H9 (cell line): ENCODE data around the gene GBP7. TPM values are rescaled to one million over a fixed set of nuclear protein-coding genes. Genes with fewer than 3 reads are reported as not detected.

Source experiments
- DNase-seq: peaks from one replicate; pipeline ENCODE4 v3.0.0-alpha.2; 2017
- H2AFZ ChIP-seq: one replicate; pipeline ENCODE4 v1.6.1; 2013; ENCODE audit warnings: mild to moderate bottlenecking, low read length, control low read depth, moderate library complexity
- H2AK5ac ChIP-seq: 2 replicates; pipeline ENCODE4 v1.6.1; 2013; ENCODE audit warnings: low read length, control low read depth, mixed read lengths; ENCODE audit not compliant: insufficient read length
- H2BK120ac ChIP-seq: one replicate; pipeline ENCODE4 v1.6.1; 2013; ENCODE audit warnings: low read depth, mild to moderate bottlenecking, low read length, control low read depth, inconsistent platforms; ENCODE audit not compliant: poor library complexity, severe bottlenecking
- H2BK12ac ChIP-seq: 2 replicates; pipeline ENCODE4 v1.6.1; 2013; ENCODE audit warnings: low read length, control low read depth, mixed read lengths, low read depth; ENCODE audit not compliant: insufficient read length
- H2BK15ac ChIP-seq: 2 replicates; pipeline ENCODE4 v1.6.1; 2013; ENCODE audit warnings: low read depth, low read length, control low read depth
- H2BK20ac ChIP-seq: one replicate; pipeline ENCODE4 v1.6.1; 2013; ENCODE audit warnings: low read depth, mild to moderate bottlenecking, low read length, control low read depth, inconsistent platforms; ENCODE audit not compliant: poor library complexity, severe bottlenecking
- H2BK5ac ChIP-seq: 2 replicates; pipeline ENCODE4 v1.6.1; 2013; ENCODE audit warnings: low read length, control low read depth, mixed read lengths; ENCODE audit not compliant: insufficient read length
- H3K14ac ChIP-seq: 2 replicates; pipeline ENCODE4 v1.6.1; 2013; ENCODE audit warnings: low read length, control low read depth; ENCODE audit not compliant: insufficient read depth
- H3K18ac ChIP-seq: 2 replicates; pipeline ENCODE4 v1.6.1; 2013; ENCODE audit warnings: low read depth, mild to moderate bottlenecking, mixed read lengths, low read length, control low read depth; ENCODE audit not compliant: insufficient read length
- H3K23ac ChIP-seq: 2 replicates; pipeline ENCODE4 v1.6.1; 2013; ENCODE audit warnings: low read length, control low read depth, mixed read lengths, low read depth; ENCODE audit not compliant: insufficient read length
- H3K23me2 ChIP-seq: 2 replicates; pipeline ENCODE4 v1.6.1; 2013; ENCODE audit warnings: low read depth, mild to moderate bottlenecking, mixed read lengths, low read length, control low read depth; ENCODE audit not compliant: insufficient read length, poor library complexity, severe bottlenecking
- H3K27ac ChIP-seq: 2 replicates; pipeline ENCODE4 v1.5.1; 2013; ENCODE audit warnings: low read length, control low read depth, mixed read lengths, low read depth; ENCODE audit not compliant: insufficient read length
- H3K27me3 ChIP-seq: 2 replicates; pipeline ENCODE4 v1.6.1; 2013; ENCODE audit warnings: low read length, control low read depth, inconsistent platforms; ENCODE audit not compliant: insufficient read depth
- H3K4ac ChIP-seq: 2 replicates; pipeline ENCODE4 v1.6.1; 2013; ENCODE audit warnings: low read depth, mild to moderate bottlenecking, control low read depth, inconsistent platforms, low read length, moderate library complexity
- H3K4me1 ChIP-seq: 2 replicates; pipeline ENCODE4 v1.6.1; 2013; ENCODE audit warnings: low read length, control low read depth, inconsistent platforms; ENCODE audit not compliant: insufficient read depth
- H3K4me2 ChIP-seq: 2 replicates; pipeline ENCODE4 v1.6.1; 2013; ENCODE audit warnings: low read length, control low read depth, mixed read lengths; ENCODE audit not compliant: insufficient read length, insufficient read depth
- H3K56ac ChIP-seq: 2 replicates; pipeline ENCODE4 v1.6.1; 2013; ENCODE audit warnings: low read depth, mild to moderate bottlenecking, mixed read lengths, low read length, control low read depth; ENCODE audit not compliant: insufficient read length
- H3K79me1 ChIP-seq: 2 replicates; pipeline ENCODE4 v1.6.1; 2013; ENCODE audit warnings: low read depth, mild to moderate bottlenecking, moderate library complexity, low read length, control low read depth, inconsistent platforms; ENCODE audit not compliant: insufficient read depth, poor library complexity, severe bottlenecking
- H3K79me2 ChIP-seq: 2 replicates; pipeline ENCODE4 v1.6.1; 2013; ENCODE audit warnings: low read length, control low read depth, inconsistent platforms; ENCODE audit not compliant: insufficient read depth
- H3K9ac ChIP-seq: 2 replicates; pipeline ENCODE4 v1.6.1; 2013; ENCODE audit warnings: low read length, control low read depth, mixed read lengths; ENCODE audit not compliant: insufficient read length; ENCODE audit errors: extremely low read depth
- H3K9me3 ChIP-seq: one replicate; pipeline ENCODE4 v1.6.1; 2013; ENCODE audit warnings: low read depth, low read length, inconsistent platforms; ENCODE audit not compliant: control insufficient read depth
- H3T11ph ChIP-seq: one replicate; pipeline ENCODE4 v1.6.1; 2013; ENCODE audit warnings: mild to moderate bottlenecking, low read length, control low read depth, inconsistent platforms
- H4K20me1 ChIP-seq: one replicate; pipeline ENCODE4 v1.6.1; 2013; ENCODE audit not compliant: control insufficient read depth, insufficient read length, insufficient read depth
- H4K5ac ChIP-seq: 2 replicates; pipeline ENCODE4 v1.6.1; 2013; ENCODE audit warnings: low read depth, mild to moderate bottlenecking, mixed read lengths, low read length, control low read depth; ENCODE audit not compliant: insufficient read length
- H4K8ac ChIP-seq: replicated peaks from 2 replicates; pipeline ENCODE4 v1.6.1; 2013; ENCODE audit warnings: low read length, control low read depth, mixed read lengths, low read depth; ENCODE audit not compliant: insufficient read length
- H4K91ac ChIP-seq: 2 replicates; pipeline ENCODE4 v1.6.1; 2013; ENCODE audit warnings: low read depth, mild to moderate bottlenecking, moderate library complexity, mixed read lengths, low read length, control low read depth; ENCODE audit not compliant: insufficient read length
- H3K27ac Mint-ChIP-seq, 3 experiments: 2 replicates in 2 of 3; 3 replicates in 1 of 3; pipeline ENCODE4 v1.8.0; 2020 to 2021; ENCODE audit warnings: mixed read lengths in 3 of 3, mild to moderate bottlenecking in 1 of 3, moderate library complexity in 1 of 3
- H3K27me3 Mint-ChIP-seq: 2 replicates; pipeline ENCODE4 v1.8.0; 2021; ENCODE audit warnings: low read depth, mild to moderate bottlenecking, moderate library complexity, mixed read lengths
- H3K36me3 Mint-ChIP-seq, 3 experiments: 2 replicates in 2 of 3; 3 replicates in 1 of 3; pipeline ENCODE4 v1.8.0; 2020 to 2021; ENCODE audit warnings: low read depth in 3 of 3, mixed read lengths in 3 of 3; ENCODE audit not compliant: insufficient read depth in 1 of 3
- H3K4me1 Mint-ChIP-seq, 2 experiments: 2 replicates each; pipeline ENCODE4 v1.8.0; 2020; ENCODE audit warnings: mixed read lengths in 2 of 2
- H3K4me3 Mint-ChIP-seq, 2 experiments: 2 replicates in 1 of 2; 3 replicates in 1 of 2; pipeline ENCODE4 v1.8.0; 2020 to 2021; ENCODE audit warnings: mild to moderate bottlenecking in 2 of 2, mixed read lengths in 2 of 2, moderate library complexity in 1 of 2
- H3K9me3 Mint-ChIP-seq, 2 experiments: 2 replicates in 1 of 2; 3 replicates in 1 of 2; pipeline ENCODE4 v1.8.0; 2020; ENCODE audit warnings: mild to moderate bottlenecking in 2 of 2, mixed read lengths in 2 of 2, moderate library complexity in 1 of 2
- WGBS: extraction: QIAGEN DNeasy Blood & Tissue Kit; methylation state at CpG from one replicate; pipeline ENCODE4 v1.1.7; 2013; ENCODE audit warnings: missing lambda C conversion rate, low lambda C conversion rate, mixed read lengths; ENCODE audit not compliant: insufficient read length; ENCODE audit errors: extremely low coverage; 5-methylcytosine and 5-hydroxymethylcytosine counted together
- total RNA-seq: library from RNA; stranded (reverse); gene quantifications from 2 replicates; pipeline ENCODE4 v1.2.1, GENCODE V29; 2021
- TF ChIP-seq, protein P1 (sequence below): fragments of 200-600 bp; sonication (generic); conservative IDR thresholded peaks from 3 replicates; pipeline ENCODE4 v1.8.0; 2021; ENCODE audit warnings: antibody characterized with exemption, mild to moderate bottlenecking

Gene GBP7
- total RNA-seq, 1 experiment from 2014 or later, result not detected

DNA sequence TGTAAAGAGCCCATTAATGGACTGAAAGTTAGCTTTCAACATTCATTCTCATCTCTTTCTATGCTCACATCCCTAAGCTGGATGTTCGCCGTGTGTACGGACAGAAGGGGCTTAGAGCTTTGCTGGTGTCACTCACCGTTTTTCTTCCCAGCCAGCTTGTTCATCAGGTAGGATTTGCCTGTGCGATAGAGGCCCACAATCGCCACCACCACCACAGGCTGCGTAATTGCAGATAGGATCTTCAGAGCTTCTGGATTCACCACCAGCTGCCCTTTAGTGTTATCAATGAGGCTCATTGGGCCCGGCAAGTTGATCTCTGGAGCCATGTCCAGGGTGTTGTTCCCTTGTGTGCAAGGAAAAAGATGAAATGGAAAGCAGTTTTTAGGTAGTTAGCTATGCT lies 54.2 kb downstream of the GBP7 start:
- Histone ChIP-seq H2BK120ac (no peak overlapping the region), H3K4me1 (no peaks in the 10 kb centered on the region), H3T11ph (no peak overlapping the region), H3K18ac (no peak overlapping the region), H3K4me2 (no peak overlapping the region), H3K56ac (no peak overlapping the region), H2AK5ac (no peak overlapping the region), H3K79me1 (no peaks in the 10 kb centered on the region), H4K5ac (no peak overlapping the region), H4K20me1 (no peaks in the 10 kb centered on the region), H3K14ac (no peak overlapping the region), H3K23me2 (no peaks in the 10 kb centered on the region), H3K4ac (no peak overlapping the region), H2BK20ac (no peak overlapping the region), H3K23ac (no peak overlapping the region), H2AFZ (no peak overlapping the region), H4K8ac (no peak overlapping the region), H3K9me3 (no peaks in the 10 kb centered on the region), H2BK15ac (no peak overlapping the region), H3K27ac (no peak overlapping the region), H3K79me2 (no peaks in the 10 kb centered on the region), H3K9ac (no peak overlapping the region), H2BK5ac (no peak overlapping the region), H2BK12ac (no peak overlapping the region), H3K27me3 (no peaks in the 10 kb centered on the region), H4K91ac (no peak overlapping the region)
- Mint-ChIP-seq H3K4me3 (no peak overlapping the region), H3K4me1 (peaks cover 0 to 4% of the 10 kb centered on the region in 2 experiments; a peak in 2 of 4 replicates), H3K27me3 (no peaks in the 10 kb centered on the region), H3K36me3 (no peaks in the 10 kb centered on the region), H3K9me3 (no peaks in the 10 kb centered on the region), H3K27ac (peak overlapping the region in 1 of 3 experiments; percentile 20; a peak in 1 of 7 replicates)
- no peak for DNase-seq
- no CpG with 5 or more reads among the region's 8 CpGs for WGBS
- TF ChIP-seq, protein P1, sequence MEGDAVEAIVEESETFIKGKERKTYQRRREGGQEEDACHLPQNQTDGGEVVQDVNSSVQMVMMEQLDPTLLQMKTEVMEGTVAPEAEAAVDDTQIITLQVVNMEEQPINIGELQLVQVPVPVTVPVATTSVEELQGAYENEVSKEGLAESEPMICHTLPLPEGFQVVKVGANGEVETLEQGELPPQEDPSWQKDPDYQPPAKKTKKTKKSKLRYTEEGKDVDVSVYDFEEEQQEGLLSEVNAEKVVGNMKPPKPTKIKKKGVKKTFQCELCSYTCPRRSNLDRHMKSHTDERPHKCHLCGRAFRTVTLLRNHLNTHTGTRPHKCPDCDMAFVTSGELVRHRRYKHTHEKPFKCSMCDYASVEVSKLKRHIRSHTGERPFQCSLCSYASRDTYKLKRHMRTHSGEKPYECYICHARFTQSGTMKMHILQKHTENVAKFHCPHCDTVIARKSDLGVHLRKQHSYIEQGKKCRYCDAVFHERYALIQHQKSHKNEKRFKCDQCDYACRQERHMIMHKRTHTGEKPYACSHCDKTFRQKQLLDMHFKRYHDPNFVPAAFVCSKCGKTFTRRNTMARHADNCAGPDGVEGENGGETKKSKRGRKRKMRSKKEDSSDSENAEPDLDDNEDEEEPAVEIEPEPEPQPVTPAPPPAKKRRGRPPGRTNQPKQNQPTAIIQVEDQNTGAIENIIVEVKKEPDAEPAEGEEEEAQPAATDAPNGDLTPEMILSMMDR, result no peak
